Measurements from ENCODE around the gene CSPG4. TPM values are rescaled to one million over a fixed set of nuclear protein-coding genes. Genes with fewer than 3 reads are reported as not detected.
"Not testable (repeated sequence)": the region's sequence is repeated elsewhere in the genome, so short reads cannot be mapped to it uniquely, and the experiment has no call there.

Gene CSPG4
- total and polyA plus RNA-seq, 3 donors from 2014 or later: 4.4 to 6.5 (median 5.2) TPM

DNA sequence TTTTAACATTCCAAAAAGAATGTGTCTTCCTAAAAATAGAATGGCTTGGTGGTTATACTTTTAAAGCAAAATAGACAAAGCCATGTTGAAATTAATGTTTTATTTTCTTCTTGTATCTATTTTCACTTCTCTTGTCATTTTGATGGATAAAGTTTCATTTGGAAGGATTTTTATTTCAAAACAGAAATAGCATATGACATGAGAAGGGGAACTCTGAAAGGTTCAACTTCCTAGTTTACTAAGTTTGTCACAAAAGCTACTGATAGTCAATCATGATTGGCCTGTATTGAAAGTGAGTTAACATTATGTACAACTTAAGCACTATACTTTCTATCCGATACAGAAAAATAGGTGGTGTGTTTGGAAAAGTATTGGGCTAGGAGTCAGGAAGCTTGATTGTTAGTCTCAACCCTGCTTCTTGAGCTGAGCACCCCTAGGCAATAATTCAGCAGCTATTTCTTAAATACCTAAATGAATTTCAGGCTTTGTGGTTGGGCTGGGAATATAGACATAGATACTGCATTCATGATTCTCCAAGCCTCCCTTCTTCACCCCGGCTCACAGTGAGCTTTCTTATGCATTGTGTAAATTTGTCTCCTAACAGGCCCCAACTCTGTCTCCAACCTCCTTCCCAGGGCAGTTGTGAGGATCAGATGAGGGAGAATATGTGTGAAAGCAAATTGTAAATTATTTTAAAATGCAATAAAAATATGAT is 46.9 kb upstream of the CSPG4 start:
- H3K4me3 ChIP-seq: no peak overlapping the region
- H3K27me3 ChIP-seq: no peaks in the 10 kb centered on the region
- WGBS, 2 donors: 76 to 82% methylated on average over 2 of the region's 2 CpGs
- no peaks in the 10 kb centered on the region for H3K9me3 ChIP-seq
- DNase-seq: no peak
- H3K36me3 ChIP-seq (ENCODE audit: low read depth, missing control alignments): no peaks in the 10 kb centered on the region
- intact Hi-C loops (cut with DNase I; ENCODE audit: low total_unique reads): no loop called here
- no peak overlapping the region for H3K27ac ChIP-seq
- H3K4me1 ChIP-seq: peaks cover 7% of the 10 kb centered on the region
- TF ChIP-seq POLR2A (IDR thresholded peaks at IDR 0.05): no peak
- TF ChIP-seq, protein P1, sequence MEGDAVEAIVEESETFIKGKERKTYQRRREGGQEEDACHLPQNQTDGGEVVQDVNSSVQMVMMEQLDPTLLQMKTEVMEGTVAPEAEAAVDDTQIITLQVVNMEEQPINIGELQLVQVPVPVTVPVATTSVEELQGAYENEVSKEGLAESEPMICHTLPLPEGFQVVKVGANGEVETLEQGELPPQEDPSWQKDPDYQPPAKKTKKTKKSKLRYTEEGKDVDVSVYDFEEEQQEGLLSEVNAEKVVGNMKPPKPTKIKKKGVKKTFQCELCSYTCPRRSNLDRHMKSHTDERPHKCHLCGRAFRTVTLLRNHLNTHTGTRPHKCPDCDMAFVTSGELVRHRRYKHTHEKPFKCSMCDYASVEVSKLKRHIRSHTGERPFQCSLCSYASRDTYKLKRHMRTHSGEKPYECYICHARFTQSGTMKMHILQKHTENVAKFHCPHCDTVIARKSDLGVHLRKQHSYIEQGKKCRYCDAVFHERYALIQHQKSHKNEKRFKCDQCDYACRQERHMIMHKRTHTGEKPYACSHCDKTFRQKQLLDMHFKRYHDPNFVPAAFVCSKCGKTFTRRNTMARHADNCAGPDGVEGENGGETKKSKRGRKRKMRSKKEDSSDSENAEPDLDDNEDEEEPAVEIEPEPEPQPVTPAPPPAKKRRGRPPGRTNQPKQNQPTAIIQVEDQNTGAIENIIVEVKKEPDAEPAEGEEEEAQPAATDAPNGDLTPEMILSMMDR (IDR thresholded peaks at IDR 0.05): no peak

DNA sequence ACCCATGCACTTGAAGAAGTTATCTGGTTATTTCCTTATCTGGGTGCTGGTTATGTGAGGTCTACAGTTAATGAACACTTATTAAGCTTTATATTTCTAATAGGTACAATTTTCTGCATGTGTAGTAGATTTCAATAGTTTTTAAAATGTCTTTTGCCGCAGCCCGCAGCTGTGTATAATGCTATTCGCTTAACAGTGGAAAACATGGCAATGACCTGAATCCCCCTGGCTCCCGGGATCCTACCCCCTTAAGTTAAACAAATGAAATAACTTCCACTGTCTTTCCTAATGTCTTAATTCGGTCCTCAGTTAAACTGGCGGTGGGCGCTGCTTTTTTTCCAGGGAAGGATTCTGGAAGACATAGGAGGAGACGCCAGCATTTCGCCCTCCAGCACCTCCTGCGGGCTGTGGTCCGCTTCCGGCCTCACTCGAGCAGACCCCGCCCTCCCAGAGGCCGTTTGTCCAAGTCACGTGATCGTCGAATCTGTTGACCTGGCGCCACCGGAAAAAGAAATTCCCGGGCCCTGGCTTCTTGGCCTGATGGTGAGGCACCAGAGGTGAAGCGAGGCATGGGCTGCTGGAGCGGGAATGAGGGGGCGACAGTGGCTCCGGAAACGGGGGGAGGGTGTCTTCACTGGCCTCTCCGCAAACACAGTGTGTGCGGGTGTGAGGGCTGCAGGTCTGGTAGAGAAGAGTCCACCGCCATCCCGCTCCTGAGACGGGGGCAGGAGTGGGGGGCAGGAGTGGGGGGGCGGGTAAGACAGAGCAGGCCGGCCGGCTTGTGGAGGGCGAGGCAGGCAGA is 45.6 kb upstream of the CSPG4 start:
- TF ChIP-seq, protein P1 (IDR thresholded peaks at IDR 0.05): no peak
- no peak for TF ChIP-seq POLR2A (IDR thresholded peaks at IDR 0.05)
- Histone ChIP-seq H3K9me3 (no peaks in the 10 kb centered on the region), H3K4me3 (peak overlapping the region; percentile 59 to 76), H3K27ac (peak overlapping the region; percentile 74 to 87), H3K27me3 (no peaks in the 10 kb centered on the region), H3K36me3 (ENCODE audit: low read depth, missing control alignments) (no peaks in the 10 kb centered on the region), H3K4me1 (peaks cover 7% of the 10 kb centered on the region)
- peak; percentile 95 for DNase-seq
- 2 to 3% methylated on average over 24 to 35 of the region's 35 CpGs for WGBS, 2 donors
- intact Hi-C loops (cut with DNase I; ENCODE audit: low total_unique reads): no loop called here

DNA sequence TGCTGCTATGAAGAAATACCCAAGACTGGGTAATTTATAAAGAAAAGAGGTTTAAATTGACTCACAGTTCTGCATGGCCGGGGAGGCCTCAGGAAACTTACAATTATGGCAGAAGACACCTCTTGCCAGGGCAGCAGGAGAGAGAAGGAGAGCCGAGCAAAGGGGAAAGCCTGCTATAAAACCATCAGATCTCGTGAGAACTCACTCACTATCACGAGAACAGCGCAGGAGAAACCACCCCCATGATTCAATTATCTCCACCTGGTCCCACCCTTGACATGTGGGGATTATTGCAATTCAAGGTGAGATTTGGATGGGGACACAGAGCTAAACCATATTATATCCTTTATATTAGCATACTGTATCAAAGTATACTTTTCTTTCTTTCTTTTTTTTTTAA is 42.2 kb upstream of the CSPG4 start:
- H3K4me3 ChIP-seq; H3K4me1 ChIP-seq; H3K9me3 ChIP-seq; intact Hi-C loops (cut with DNase I; ENCODE audit: low total_unique reads); H3K27me3 ChIP-seq; DNase-seq; H3K27ac ChIP-seq; H3K36me3 ChIP-seq (ENCODE audit: low read depth, missing control alignments): not testable (repeated sequence)
- 85 to 89% methylated on average over 4 to 5 of the region's 5 CpGs for WGBS, 2 donors

DNA sequence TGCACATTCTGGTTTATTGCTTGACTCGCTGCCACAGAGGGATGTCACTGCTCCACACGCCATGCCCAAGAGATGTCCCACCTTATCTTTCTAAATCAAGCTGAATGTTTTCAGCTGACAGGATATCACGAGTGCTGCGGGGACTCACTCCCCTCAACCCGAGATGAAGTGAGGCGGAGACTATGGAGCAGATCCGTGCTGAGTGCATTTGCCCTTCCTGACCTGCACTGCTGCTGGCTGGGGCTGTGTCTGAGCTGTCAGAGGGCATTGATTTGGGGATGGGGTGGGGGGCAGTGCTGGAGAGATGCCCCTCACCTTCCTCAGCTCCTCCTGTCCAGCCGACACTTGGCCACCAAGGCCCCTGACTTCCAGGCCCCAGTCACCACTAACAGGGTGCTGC is 40.5 kb upstream of the CSPG4 start:
- no peak overlapping the region for H3K4me3 ChIP-seq
- no peaks in the 10 kb centered on the region for H3K36me3 ChIP-seq (ENCODE audit: low read depth, missing control alignments)
- intact Hi-C loops (cut with DNase I; ENCODE audit: low total_unique reads): no loop called here
- WGBS, 2 donors: 86 to 94% methylated on average over 8 of the region's 8 CpGs
- H3K9me3 ChIP-seq: no peaks in the 10 kb centered on the region
- DNase-seq: no peak
- no peaks in the 10 kb centered on the region for H3K27me3 ChIP-seq
- TF ChIP-seq POLR2A (IDR thresholded peaks at IDR 0.05): no peak
- TF ChIP-seq, protein P1 (IDR thresholded peaks at IDR 0.05): no peak
- H3K27ac ChIP-seq: no peak overlapping the region
- no peaks in the 10 kb centered on the region for H3K4me1 ChIP-seq

DNA sequence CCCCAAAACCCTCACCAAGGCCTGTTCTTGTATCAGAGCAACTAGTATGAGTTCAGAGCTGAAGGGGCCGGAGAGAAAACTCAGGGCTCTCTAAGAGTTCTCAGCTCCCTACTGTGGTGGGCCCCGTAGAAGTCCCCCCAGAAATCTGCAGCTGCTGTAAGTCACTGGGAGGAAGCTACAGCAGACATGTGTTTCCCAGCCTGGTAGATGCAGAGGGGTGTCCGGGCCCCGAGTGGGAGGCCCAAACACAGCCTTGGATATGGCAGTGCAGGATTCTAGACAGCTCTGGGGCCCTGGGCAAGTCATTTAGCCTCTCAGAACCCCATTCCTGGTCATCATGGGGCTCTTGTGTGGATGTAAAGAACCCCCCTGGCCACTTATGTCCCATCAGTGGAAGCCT is 39.2 kb upstream of the CSPG4 start:
- intact Hi-C loops (cut with DNase I; ENCODE audit: low total_unique reads): no loop called here
- 80 to 96% methylated on average over 2 to 4 of the region's 4 CpGs for WGBS, 2 donors
- DNase-seq: no peak
- H3K9me3 ChIP-seq: no peaks in the 10 kb centered on the region
- H3K4me1 ChIP-seq: no peaks in the 10 kb centered on the region
- no peaks in the 10 kb centered on the region for H3K36me3 ChIP-seq (ENCODE audit: low read depth, missing control alignments)
- TF ChIP-seq, protein P1 (IDR thresholded peaks at IDR 0.05): no peak
- no peak for TF ChIP-seq POLR2A (IDR thresholded peaks at IDR 0.05)
- H3K4me3 ChIP-seq: no peak overlapping the region
- no peaks in the 10 kb centered on the region for H3K27me3 ChIP-seq
- H3K27ac ChIP-seq: no peak overlapping the region
